ENCODE measurements around the gene MBOAT2. TPM values are rescaled to one million over a fixed set of nuclear protein-coding genes. Genes with fewer than 3 reads are reported as not detected.
"Not testable (repeated sequence)": the region's sequence is repeated elsewhere in the genome, so short reads cannot be mapped to it uniquely, and the experiment has no call there.

The MBOAT2 gene
- polyA plus RNA-seq, 3 donors: 5.1 to 9.0 (median 5.5) TPM

- H3K27ac ChIP-seq (ENCODE audit: low read depth in 1 of 2, low read length in 2 of 2); H2AFZ ChIP-seq (ENCODE audit: insufficient read depth, low read depth, low read length, poor library complexity, severe bottlenecking); DNase-seq; H3K27me3 Mint-ChIP-seq (ENCODE audit: low read depth in 3 of 3); H3K4me3 ChIP-seq (replicated peaks in 1 of 3; ENCODE audit: low read depth in 2 of 3, low read length in 3 of 3); H3K4me3 Mint-ChIP-seq; H3K27me3 ChIP-seq (ENCODE audit: control insufficient read depth in 2 of 2, insufficient read depth in 2 of 2, low read length in 2 of 2); H3K9ac ChIP-seq (ENCODE audit: insufficient read depth, low read length, poor library complexity, severe bottlenecking); H3K9me3 ChIP-seq (replicated peaks in 1 of 2; ENCODE audit: control insufficient read depth in 1 of 2, insufficient read depth in 1 of 2, low read length in 2 of 2); H4K20me1 ChIP-seq (ENCODE audit: insufficient read depth, low read length); H3K4me2 ChIP-seq (replicated peaks; ENCODE audit: extremely low read depth, low read length, poor library complexity, severe bottlenecking); H3K79me2 ChIP-seq (ENCODE audit: insufficient read depth, low read length); H3K36me3 ChIP-seq (replicated peaks in 1 of 2; ENCODE audit: control insufficient read depth in 1 of 2, insufficient read depth in 2 of 2, low read length in 2 of 2); intact Hi-C loops (cut with micrococcal nuclease): not testable (repeated sequence)
- H3K4me1 Mint-ChIP-seq: peaks cover 25% of the 10 kb centered on the region
- no CpG with 5 or more reads among the region's 5 CpGs for WGBS (ENCODE audit: insufficient coverage)
- H3K9me3 Mint-ChIP-seq: peaks cover 2 to 15% (median 9%) of the 10 kb centered on the region in 7 donors
- H3K27ac Mint-ChIP-seq: peak overlapping the region in 1 of 7 donors; percentile 75
- peaks cover 7 to 18% of the 10 kb centered on the region in 2 donors for H3K4me1 ChIP-seq (ENCODE audit: control insufficient read depth in 1 of 2, insufficient read depth in 2 of 2, low read length in 2 of 2)
- peaks cover 28 to 38% of the 10 kb centered on the region in 2 donors for H3K36me3 Mint-ChIP-seq
Observed at GRCh38 chr2:8896671-8897070, 106.8 kb downstream of the MBOAT2 start.

GRCh38 chr2:8895087-8895912, 108.2 kb downstream of the MBOAT2 start:
- Mint-ChIP-seq H3K4me1 (peaks cover 25% of the 10 kb centered on the region), H3K36me3 (peaks cover 22 to 31% of the 10 kb centered on the region in 2 donors), H3K9me3 (peaks cover 2 to 11% (median 8%) of the 10 kb centered on the region in 7 donors), H3K27ac (peak overlapping the region in 4 of 7 donors; percentile 37 to 55 (median 50))
- 98% methylated on average over 9 of the region's 13 CpGs for WGBS (ENCODE audit: insufficient coverage)
- H3K4me3 ChIP-seq (replicated peaks in 1 of 3; ENCODE audit: low read depth in 2 of 3, low read length in 3 of 3); H3K27ac ChIP-seq (ENCODE audit: low read depth in 1 of 2, low read length in 2 of 2); H3K4me2 ChIP-seq (replicated peaks; ENCODE audit: extremely low read depth, low read length, poor library complexity, severe bottlenecking); H3K27me3 Mint-ChIP-seq (ENCODE audit: low read depth in 3 of 3); H3K36me3 ChIP-seq (replicated peaks in 1 of 2; ENCODE audit: control insufficient read depth in 1 of 2, insufficient read depth in 2 of 2, low read length in 2 of 2); H2AFZ ChIP-seq (ENCODE audit: insufficient read depth, low read depth, low read length, poor library complexity, severe bottlenecking); H3K27me3 ChIP-seq (ENCODE audit: control insufficient read depth in 2 of 2, insufficient read depth in 2 of 2, low read length in 2 of 2); intact Hi-C loops (cut with micrococcal nuclease); H3K9me3 ChIP-seq (replicated peaks in 1 of 2; ENCODE audit: control insufficient read depth in 1 of 2, insufficient read depth in 1 of 2, low read length in 2 of 2); H3K9ac ChIP-seq (ENCODE audit: insufficient read depth, low read length, poor library complexity, severe bottlenecking); DNase-seq; H4K20me1 ChIP-seq (ENCODE audit: insufficient read depth, low read length); H3K79me2 ChIP-seq (ENCODE audit: insufficient read depth, low read length); H3K4me3 Mint-ChIP-seq: not testable (repeated sequence)
- peaks cover 7 to 18% of the 10 kb centered on the region in 2 donors for H3K4me1 ChIP-seq (ENCODE audit: control insufficient read depth in 1 of 2, insufficient read depth in 2 of 2, low read length in 2 of 2)

Measured in CD14-positive monocyte (primary cell).